Measurements from ENCODE around the gene PGA3.

Gene PGA3

GRCh38 chr11:61254403-61255025 is 51.2 kb downstream of the PGA3 start:
- DNase-seq = peak; percentile 70

- no peak for DNase-seq
Measured at GRCh38 chr11:61256710-61257482, 53.6 kb downstream of the PGA3 start.

- DNase-seq = no peak
Measured at GRCh38 chr11:61258546-61258945, 55.2 kb downstream of the PGA3 start.

GRCh38 chr11:61259363-61259762 is 56.0 kb downstream of the PGA3 start:
- no peak for DNase-seq

All from CD4-positive, alpha-beta T cell treated with Interleukin-17A for 4 hours (primary cell).